GM21360 (cell line): ENCODE results near the gene ALG13.
"Not testable (repeated sequence)": the region's sequence is repeated elsewhere in the genome, so short reads cannot be mapped to it uniquely, and the experiment has no call there.

Experiments
- ATAC-seq: cut with Tn5 transposase; IDR thresholded peaks from one replicate; pipeline ENCODE4 v1.9.1; 2021; ENCODE audit warnings: mild to moderate bottlenecking, moderate library complexity; ENCODE audit not compliant: unreplicated experiment

The ALG13 gene

GRCh38 chrX:111680988-111681779 is at the start of gene ALG13:
Gene ALG13, plus strand, starts transcription at chrX:111681170. Its CDS starts 49 bp downstream, at chrX:111681219.
- ATAC-seq, result peak; percentile 99

GRCh38 chrX:111634823-111635729 is 45.9 kb upstream of the ALG13 start:
- no peak for ATAC-seq

GRCh38 chrX:111641969-111642368 is 39.0 kb upstream of the ALG13 start:
- no peak for ATAC-seq

- ATAC-seq, result not testable (repeated sequence)
Measured at GRCh38 chrX:111645165-111645564, 35.8 kb upstream of the ALG13 start.

GRCh38 chrX:111645607-111646006 is 35.4 kb upstream of the ALG13 start:
- no peak for ATAC-seq

- ATAC-seq, result no peak
Measured at GRCh38 chrX:111646515-111646914, 34.5 kb upstream of the ALG13 start.

GRCh38 chrX:111648802-111649201 is 32.2 kb upstream of the ALG13 start:
- ATAC-seq, result no peak

GRCh38 chrX:111649638-111650037 is 31.3 kb upstream of the ALG13 start:
- no peak for ATAC-seq

GRCh38 chrX:111650845-111651244 is 30.1 kb upstream of the ALG13 start:
- ATAC-seq, result no peak

- no peak for ATAC-seq
Measured at GRCh38 chrX:111652719-111653118, 28.3 kb upstream of the ALG13 start.

GRCh38 chrX:111661241-111661640 is 19.7 kb upstream of the ALG13 start:
- ATAC-seq, result no peak

GRCh38 chrX:111662292-111662691 is 18.7 kb upstream of the ALG13 start:
- no peak for ATAC-seq

- ATAC-seq, result no peak
Measured at GRCh38 chrX:111671668-111672067, 9.3 kb upstream of the ALG13 start.

GRCh38 chrX:111687305-111687704 is 6.3 kb downstream of the ALG13 start:
- no peak for ATAC-seq

GRCh38 chrX:111695297-111695880 is 14.4 kb downstream of the ALG13 start:
- ATAC-seq, result no peak

- no peak for ATAC-seq
Measured at GRCh38 chrX:111719426-111720210, 38.6 kb downstream of the ALG13 start.

GRCh38 chrX:111728096-111728495 is 47.1 kb downstream of the ALG13 start:
- ATAC-seq, result no peak

GRCh38 chrX:111731351-111731750 is 50.4 kb downstream of the ALG13 start:
- ATAC-seq, result no peak

GRCh38 chrX:111736571-111736970 is 55.6 kb downstream of the ALG13 start:
- ATAC-seq, result no peak

GRCh38 chrX:111742018-111742417 is 61.0 kb downstream of the ALG13 start:
- ATAC-seq, result no peak

- no peak for ATAC-seq
Measured at GRCh38 chrX:111743316-111743715, 62.3 kb downstream of the ALG13 start.
